WTC11 (cell line): ENCODE results near the gene ASB2. TPM values are rescaled to one million over a fixed set of nuclear protein-coding genes. Genes with fewer than 3 reads are reported as not detected.
A peak's percentile ranks its signal among the peaks of the same experiment; 100 is the strongest.

Experiments used
- ATAC-seq: fragments of 200-7000 bp; cut with Tn5 transposase; 2 replicates; pipeline ENCODE4 v1.10.0; 2021; ENCODE audit warnings: mild to moderate bottlenecking, moderate library complexity
- CTCF ChIA-PET: fragments of 300-600 bp; sonication (Branson Sonifier 250); formaldehyde crosslinking; loops from one replicate; lab custom pipeline; 2021; ENCODE audit warnings: antibody characterized with exemption; lab: Charles Lee
- POLR2A ChIA-PET: fragments of 350-600 bp; sonication (Branson Sonifier 250); formaldehyde crosslinking; loops from one replicate; lab custom pipeline; 2021; ENCODE audit warnings: antibody characterized with exemption; lab: Charles Lee
- DNase-seq: peaks from one replicate; pipeline ENCODE4 v3.0.0; 2021; ENCODE audit warnings: low spot score
- H3K27ac Mint-ChIP-seq: 2 replicates; pipeline ENCODE4 v1.8.0; 2021; ENCODE audit warnings: mixed read lengths
- H3K27me3 Mint-ChIP-seq: 2 replicates; pipeline ENCODE4 v1.8.0; 2021; ENCODE audit warnings: low read depth, mild to moderate bottlenecking, moderate library complexity, mixed read lengths
- H3K36me3 Mint-ChIP-seq: 2 replicates; pipeline ENCODE4 v1.8.0; 2021; ENCODE audit warnings: mixed read lengths
- H3K4me1 Mint-ChIP-seq: 2 replicates; pipeline ENCODE4 v1.8.0; 2022; ENCODE audit warnings: mixed read lengths
- H3K4me3 Mint-ChIP-seq: 2 replicates; pipeline ENCODE4 v1.8.0; 2021; ENCODE audit warnings: mild to moderate bottlenecking, moderate library complexity, mixed read lengths
- H3K9me3 Mint-ChIP-seq: 2 replicates; pipeline ENCODE4 v1.8.0; 2021; ENCODE audit warnings: mixed read lengths
- CBFB ChIP-seq: sonication (generic); formaldehyde crosslinking; IDR thresholded peaks from 2 replicates; pipeline ENCODE4 v1.8.1; 2022; ENCODE audit warnings: mild to moderate bottlenecking, low read depth, missing genetic modification reagents
- KAT7 ChIP-seq: sonication (generic); formaldehyde crosslinking; IDR thresholded peaks from 2 replicates; pipeline ENCODE4 v1.8.1; 2023; ENCODE audit warnings: missing genetic modification reagents, mild to moderate bottlenecking, borderline replicate concordance
- NR2C2 ChIP-seq: sonication (generic); formaldehyde crosslinking; IDR thresholded peaks from 2 replicates; pipeline ENCODE4 v1.8.0; 2022; ENCODE audit warnings: mild to moderate bottlenecking, missing genetic modification reagents
- NR3C1 ChIP-seq: sonication (generic); formaldehyde crosslinking; conservative IDR thresholded peaks from 2 replicates; pipeline ENCODE4 v1.8.1; 2023; ENCODE audit warnings: low read depth, mild to moderate bottlenecking, missing genetic modification reagents
- OVOL2 ChIP-seq: fragments of 250-450 bp; sonication (Bioruptor Pico); IDR thresholded peaks from 2 replicates; pipeline ENCODE4 v1.9.0; 2021; ENCODE audit warnings: mild to moderate bottlenecking, borderline replicate concordance
- RORB ChIP-seq: fragments of 250-450 bp; sonication (Bioruptor Pico); IDR thresholded peaks from 2 replicates; pipeline ENCODE4 v1.9.0; 2021; ENCODE audit warnings: mild to moderate bottlenecking
- TEAD1 ChIP-seq: sonication (generic); formaldehyde crosslinking; IDR thresholded peaks from 2 replicates; pipeline ENCODE4 v1.8.0; 2022; ENCODE audit warnings: mild to moderate bottlenecking, missing genetic modification reagents
- USF2 ChIP-seq: sonication (generic); formaldehyde crosslinking; IDR thresholded peaks from 2 replicates; pipeline ENCODE4 v1.8.1; 2023; ENCODE audit warnings: mild to moderate bottlenecking, missing genetic modification reagents, moderate library complexity
- ZBTB21 ChIP-seq: sonication (generic); formaldehyde crosslinking; IDR thresholded peaks from 2 replicates; pipeline ENCODE4 v1.8.1; 2023; ENCODE audit warnings: mild to moderate bottlenecking, missing genetic modification reagents, borderline replicate concordance
- ZBTB43 ChIP-seq: sonication (generic); formaldehyde crosslinking; IDR thresholded peaks from 2 replicates; pipeline ENCODE4 v1.8.1; 2023; ENCODE audit warnings: mild to moderate bottlenecking, missing genetic modification reagents
- ZNF121 ChIP-seq: sonication (generic); formaldehyde crosslinking; IDR thresholded peaks from 2 replicates; pipeline ENCODE4 v1.8.0; 2023; ENCODE audit warnings: missing genetic modification reagents
- ZSCAN18 ChIP-seq: fragments of 250-450 bp; sonication (Bioruptor Pico); IDR thresholded peaks from 2 replicates; pipeline ENCODE4 v2.1.2; 2022; ENCODE audit warnings: mild to moderate bottlenecking, moderate library complexity
- total RNA-seq: library from RNA; stranded (reverse); gene quantifications from 3 replicates; pipeline ENCODE4 v1.2.3, GENCODE V29; 2021
- TF ChIP-seq, protein P1 (sequence below): fragments of 250-450 bp; sonication (Bioruptor Pico); IDR thresholded peaks from 2 replicates; pipeline ENCODE4 v1.9.0; 2021; ENCODE audit warnings: mild to moderate bottlenecking
- TF ChIP-seq, protein P2 (sequence below): sonication (generic); formaldehyde crosslinking; IDR thresholded peaks from 2 replicates; pipeline ENCODE4 v1.8.0; 2022; ENCODE audit warnings: mild to moderate bottlenecking, missing genetic modification reagents
- TF ChIP-seq, protein P3 (sequence below): sonication (generic); formaldehyde crosslinking; IDR thresholded peaks from 2 replicates; pipeline ENCODE4 v1.8.1; 2022; ENCODE audit warnings: missing genetic modification reagents, borderline replicate concordance

The ASB2 gene
- total RNA-seq, 1 experiment from 2014 or later: 0.37 TPM

- ChIA-PET POLR2A (no interaction called here), CTCF (interaction anchor here (0.7 to 2.3 kb wide), 8 partner anchors 12 to 161 kb away, joined by 3 to 57 read pairs (median 4); no protein-coding TSS in a partner anchor)
- no peak for TF ChIP-seq KAT7 (CRISPR knock-in tag)
- Mint-ChIP-seq H3K9me3 (no peaks in the 10 kb centered on the region), H3K27me3 (no peaks in the 10 kb centered on the region), H3K4me1 (peaks cover 7% of the 10 kb centered on the region), H3K27ac (no peak overlapping the region), H3K4me3 (no peak overlapping the region), H3K36me3 (no peaks in the 10 kb centered on the region)
- ATAC-seq: no peak
- DNase-seq: no peak
Observed at GRCh38 chr14:93970965-93971634, 5.3 kb downstream of the ASB2 start.

GRCh38 chr14:93970585-93970964 lies 5.8 kb downstream of the ASB2 start:
- Mint-ChIP-seq H3K27me3 (no peaks in the 10 kb centered on the region), H3K36me3 (no peaks in the 10 kb centered on the region), H3K4me3 (no peak overlapping the region), H3K27ac (no peak overlapping the region), H3K4me1 (peaks cover 2% of the 10 kb centered on the region), H3K9me3 (no peaks in the 10 kb centered on the region)
- CTCF ChIA-PET: interaction anchor here (0.6 to 2.3 kb wide), 9 partner anchors 12 to 161 kb away, joined by 3 to 57 read pairs (median 4); no protein-coding TSS in a partner anchor
- POLR2A ChIA-PET: no interaction called here
- ATAC-seq (peak; percentile 87), DNase-seq (no peak)
- peak; percentile 64 for TF ChIP-seq USF2 (CRISPR knock-in tag)
- TF ChIP-seq, protein P1, sequence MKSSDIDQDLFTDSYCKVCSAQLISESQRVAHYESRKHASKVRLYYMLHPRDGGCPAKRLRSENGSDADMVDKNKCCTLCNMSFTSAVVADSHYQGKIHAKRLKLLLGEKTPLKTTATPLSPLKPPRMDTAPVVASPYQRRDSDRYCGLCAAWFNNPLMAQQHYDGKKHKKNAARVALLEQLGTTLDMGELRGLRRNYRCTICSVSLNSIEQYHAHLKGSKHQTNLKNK: no peak

DNA sequence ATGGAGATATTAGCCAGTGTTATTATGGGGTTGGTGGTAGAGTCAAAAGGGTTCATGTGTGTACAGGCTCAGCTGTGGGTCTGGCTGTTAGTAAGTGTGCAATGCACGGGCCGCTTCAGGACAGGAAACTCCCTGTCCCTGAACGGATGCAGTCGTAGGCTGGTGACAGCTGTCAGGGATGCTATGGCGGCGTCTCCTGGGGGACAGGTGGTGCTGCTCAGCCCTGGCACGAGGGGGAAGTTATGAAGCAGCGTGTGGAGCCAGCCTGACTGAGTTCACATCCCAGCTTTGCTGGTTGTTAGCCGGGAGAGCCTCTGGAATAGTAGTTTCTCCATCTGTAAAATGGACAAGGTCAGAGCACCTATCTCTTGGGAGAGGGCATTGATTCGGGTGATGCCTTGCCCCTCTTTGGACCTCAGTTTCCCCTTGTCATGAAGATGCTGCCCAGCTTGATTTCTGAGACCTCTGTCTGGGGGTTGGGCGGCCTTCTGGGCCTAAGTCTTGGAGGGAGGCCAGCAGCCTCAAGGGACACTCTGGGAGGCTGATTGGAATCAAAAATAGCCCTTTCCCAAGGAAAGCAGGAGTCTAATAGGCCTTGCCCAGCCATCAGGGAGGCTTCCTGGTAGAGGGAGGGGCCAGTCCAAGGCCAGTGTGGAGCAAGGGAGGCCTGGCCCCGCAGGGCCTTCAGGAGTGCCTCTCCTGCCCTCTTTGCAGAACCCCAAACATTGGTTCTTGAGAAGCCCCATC lies 7.1 kb downstream of the ASB2 start:
- CTCF ChIA-PET: interaction anchor here (0.7 to 2.3 kb wide), 3 partner anchors 28 to 30 kb away, joined by 3 to 57 read pairs (median 18); no protein-coding TSS in a partner anchor
- no peak overlapping the region for H3K27ac Mint-ChIP-seq
- ATAC-seq (no peak), DNase-seq (no peak)
- no peaks in the 10 kb centered on the region for H3K27me3 Mint-ChIP-seq
- no peaks in the 10 kb centered on the region for H3K4me1 Mint-ChIP-seq
- no peak overlapping the region for H3K4me3 Mint-ChIP-seq
- H3K9me3 Mint-ChIP-seq: no peaks in the 10 kb centered on the region
- H3K36me3 Mint-ChIP-seq: no peaks in the 10 kb centered on the region
- TF ChIP-seq RORB (CRISPR knock-in tag): no peak
- TF ChIP-seq, protein P2, sequence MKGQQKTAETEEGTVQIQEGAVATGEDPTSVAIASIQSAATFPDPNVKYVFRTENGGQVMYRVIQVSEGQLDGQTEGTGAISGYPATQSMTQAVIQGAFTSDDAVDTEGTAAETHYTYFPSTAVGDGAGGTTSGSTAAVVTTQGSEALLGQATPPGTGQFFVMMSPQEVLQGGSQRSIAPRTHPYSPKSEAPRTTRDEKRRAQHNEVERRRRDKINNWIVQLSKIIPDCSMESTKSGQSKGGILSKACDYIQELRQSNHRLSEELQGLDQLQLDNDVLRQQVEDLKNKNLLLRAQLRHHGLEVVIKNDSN (CRISPR knock-in tag): no peak
- TF ChIP-seq NR2C2 (CRISPR knock-in tag): no peak
- TF ChIP-seq ZNF121 (CRISPR knock-in tag): no peak
- TF ChIP-seq, protein P3, sequence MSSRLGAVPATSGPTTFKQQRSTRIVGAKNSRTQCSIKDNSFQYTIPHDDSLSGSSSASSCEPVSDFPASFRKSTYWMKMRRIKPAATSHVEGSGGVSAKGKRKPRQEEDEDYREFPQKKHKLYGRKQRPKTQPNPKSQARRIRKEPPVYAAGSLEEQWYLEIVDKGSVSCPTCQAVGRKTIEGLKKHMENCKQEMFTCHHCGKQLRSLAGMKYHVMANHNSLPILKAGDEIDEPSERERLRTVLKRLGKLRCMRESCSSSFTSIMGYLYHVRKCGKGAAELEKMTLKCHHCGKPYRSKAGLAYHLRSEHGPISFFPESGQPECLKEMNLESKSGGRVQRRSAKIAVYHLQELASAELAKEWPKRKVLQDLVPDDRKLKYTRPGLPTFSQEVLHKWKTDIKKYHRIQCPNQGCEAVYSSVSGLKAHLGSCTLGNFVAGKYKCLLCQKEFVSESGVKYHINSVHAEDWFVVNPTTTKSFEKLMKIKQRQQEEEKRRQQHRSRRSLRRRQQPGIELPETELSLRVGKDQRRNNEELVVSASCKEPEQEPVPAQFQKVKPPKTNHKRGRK (CRISPR knock-in tag): no peak
- no peak for TF ChIP-seq NR3C1 (CRISPR knock-in tag)
- TF ChIP-seq ZBTB43 (CRISPR knock-in tag): no peak
- TF ChIP-seq ZSCAN18: no peak
- TF ChIP-seq OVOL2: no peak
- no peak for TF ChIP-seq ZBTB21
- TF ChIP-seq TEAD1 (CRISPR knock-in tag): no peak
- TF ChIP-seq CBFB: no peak
- POLR2A ChIA-PET: no interaction called here
